NCI-H2227 (cell line): Measurements from ENCODE around the gene CKAP5.
A peak's percentile ranks its signal among the peaks of the same experiment; 100 is the strongest.

Source experiments
- DNase-seq: peaks from one replicate; lab custom pipeline; 2025; ENCODE audit not compliant: unreplicated experiment; lab: John Stamatoyannopoulos, UW

CKAP5 gene

GRCh38 chr11:46845740-46846509, at the start of gene CKAP5:
Gene CKAP5 (minus strand): TSS chr11:46846280. CDS start chr11:46821231, 25,049 bp downstream.
- DNase-seq: peak; percentile 95

GRCh38 chr11:46895821-46896220, 49.7 kb upstream of the CKAP5 start:
- DNase-seq: no peak

- no peak for DNase-seq
Measured at GRCh38 chr11:46894961-46895360, 48.9 kb upstream of the CKAP5 start.

GRCh38 chr11:46894506-46894905, 48.4 kb upstream of the CKAP5 start:
- no peak for DNase-seq

- no peak for DNase-seq
Measured at GRCh38 chr11:46892838-46893237, 46.8 kb upstream of the CKAP5 start.

- no peak for DNase-seq
Measured at GRCh38 chr11:46892109-46892508, 46.0 kb upstream of the CKAP5 start.

- DNase-seq: no peak
Measured at GRCh38 chr11:46890665-46891064, 44.6 kb upstream of the CKAP5 start.

GRCh38 chr11:46889689-46890475, 43.8 kb upstream of the CKAP5 start:
- peak; percentile 85 for DNase-seq

GRCh38 chr11:46889251-46889650, 43.2 kb upstream of the CKAP5 start:
- DNase-seq: no peak

GRCh38 chr11:46888636-46889035, 42.6 kb upstream of the CKAP5 start:
- DNase-seq: no peak

GRCh38 chr11:46886211-46886610, 40.1 kb upstream of the CKAP5 start:
- DNase-seq: no peak

- no peak for DNase-seq
Measured at GRCh38 chr11:46879056-46879585, 33.0 kb upstream of the CKAP5 start.

GRCh38 chr11:46877580-46877979, 31.5 kb upstream of the CKAP5 start:
- DNase-seq: no peak

- DNase-seq: no peak
Measured at GRCh38 chr11:46876471-46876870, 30.4 kb upstream of the CKAP5 start.

- DNase-seq: no peak
Measured at GRCh38 chr11:46874586-46874985, 28.5 kb upstream of the CKAP5 start.

- DNase-seq: no peak
Measured at GRCh38 chr11:46868912-46869311, 22.8 kb upstream of the CKAP5 start.

- no peak for DNase-seq
Measured at GRCh38 chr11:46865340-46865739, 19.3 kb upstream of the CKAP5 start.

GRCh38 chr11:46860218-46860617, 14.1 kb upstream of the CKAP5 start:
- no peak for DNase-seq

- DNase-seq: no peak
Measured at GRCh38 chr11:46858920-46859546, 13.0 kb upstream of the CKAP5 start.

GRCh38 chr11:46857666-46858065, 11.6 kb upstream of the CKAP5 start:
- DNase-seq: no peak

GRCh38 chr11:46856605-46857343, 10.7 kb upstream of the CKAP5 start:
- DNase-seq: no peak
